HG03280 (cell line): ENCODE data around the gene SULT1A2.
A peak's percentile ranks its signal among the peaks of the same experiment; 100 is the strongest.
"Not testable (repeated sequence)": the region's sequence is repeated elsewhere in the genome, so short reads cannot be mapped to it uniquely, and the experiment has no call there.

Experiments used
- ATAC-seq: cut with Tn5 transposase; IDR thresholded peaks from one replicate; pipeline ENCODE4 v1.9.1; 2021; ENCODE audit warnings: mild to moderate bottlenecking, moderate library complexity; ENCODE audit not compliant: unreplicated experiment

Gene SULT1A2

DNA sequence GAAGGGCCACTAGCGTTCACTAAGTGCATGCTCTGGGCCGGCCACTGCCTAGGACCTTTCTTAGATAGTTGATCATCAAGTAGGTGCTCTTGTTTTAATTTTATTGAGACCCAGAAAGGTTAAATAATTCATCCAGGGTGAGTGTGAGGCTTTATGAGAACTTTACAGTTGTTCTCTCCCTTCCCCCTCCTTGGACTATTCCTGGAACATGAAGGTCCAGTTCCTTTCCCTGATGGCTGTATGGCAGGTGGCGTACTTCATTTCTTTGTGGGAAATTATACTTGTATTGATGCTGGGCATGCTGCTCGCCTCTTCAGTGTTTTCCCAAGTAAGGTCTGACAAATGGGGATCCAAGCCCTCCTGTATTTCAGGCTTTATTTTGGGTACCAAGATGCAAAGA, 34.7 kb downstream of the SULT1A2 start:
- ATAC-seq = no peak

DNA sequence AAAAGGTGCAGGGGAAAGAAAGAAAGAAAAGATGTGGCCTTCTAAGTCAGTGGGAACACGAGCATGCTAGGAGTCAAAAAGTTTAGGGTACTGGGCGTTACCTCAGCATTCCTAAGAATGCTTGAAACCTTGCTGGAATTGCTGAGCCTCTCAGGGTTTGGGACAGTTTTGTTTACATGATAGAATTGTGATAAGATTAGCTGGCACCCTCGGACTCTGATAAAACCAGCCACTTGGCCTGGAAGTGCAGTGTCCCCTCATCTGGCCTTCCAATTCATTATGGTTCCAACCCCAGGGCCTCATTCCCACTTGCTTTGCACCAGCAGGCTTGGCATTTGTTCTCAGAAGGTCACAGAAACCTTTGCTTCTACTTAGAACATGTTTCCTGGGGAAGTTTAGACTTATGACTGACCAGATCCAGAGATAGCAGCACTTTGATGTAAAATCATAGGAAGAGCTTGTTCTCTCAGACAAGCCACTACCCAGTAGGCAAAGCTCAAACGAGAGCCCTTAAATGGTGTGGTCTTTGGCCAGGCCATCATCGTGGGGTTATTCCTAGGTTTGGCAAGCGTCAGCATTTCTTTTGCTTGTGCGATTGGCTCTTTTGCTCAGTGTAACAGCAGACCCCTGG, 35.2 kb downstream of the SULT1A2 start:
- ATAC-seq = no peak

DNA sequence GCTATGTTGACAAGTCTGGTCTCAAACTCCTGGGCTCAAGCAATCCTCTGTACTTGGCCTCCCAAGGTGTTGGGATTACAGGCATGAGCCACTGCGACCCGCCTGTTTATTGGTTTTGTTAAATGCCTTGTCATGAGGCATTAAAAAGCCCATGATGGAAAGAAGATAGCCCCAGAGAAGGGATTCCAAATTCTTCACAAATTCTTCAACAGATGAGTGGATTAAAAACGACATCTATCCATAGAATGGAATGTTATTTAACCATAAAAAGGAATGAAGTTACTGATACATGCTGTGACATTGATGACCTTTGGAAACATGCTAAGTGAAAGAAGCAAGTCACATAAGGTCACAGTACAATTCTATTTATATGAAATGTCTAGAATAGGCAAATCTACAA, 38.4 kb downstream of the SULT1A2 start:
- ATAC-seq = no peak

DNA sequence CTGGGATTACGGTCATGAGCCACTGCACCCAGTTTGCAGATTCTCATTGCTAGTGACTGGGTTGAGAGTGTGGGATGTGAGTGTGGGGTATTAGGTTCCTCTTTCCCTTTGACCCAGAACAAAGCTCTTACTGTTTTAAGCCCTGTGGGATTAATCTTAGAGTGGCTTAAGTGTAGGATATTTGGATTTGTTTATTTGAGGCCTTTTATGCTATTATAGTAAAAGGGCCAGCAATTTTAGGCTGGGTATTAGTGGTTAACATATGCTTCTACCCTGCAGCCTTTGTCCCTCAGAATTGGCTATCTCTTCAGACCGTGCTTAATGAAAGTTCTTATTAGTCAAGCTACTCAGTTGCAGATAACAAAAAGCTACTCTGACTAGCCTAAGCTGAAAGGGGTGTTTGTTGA, 39.9 kb downstream of the SULT1A2 start:
- ATAC-seq = no peak

DNA sequence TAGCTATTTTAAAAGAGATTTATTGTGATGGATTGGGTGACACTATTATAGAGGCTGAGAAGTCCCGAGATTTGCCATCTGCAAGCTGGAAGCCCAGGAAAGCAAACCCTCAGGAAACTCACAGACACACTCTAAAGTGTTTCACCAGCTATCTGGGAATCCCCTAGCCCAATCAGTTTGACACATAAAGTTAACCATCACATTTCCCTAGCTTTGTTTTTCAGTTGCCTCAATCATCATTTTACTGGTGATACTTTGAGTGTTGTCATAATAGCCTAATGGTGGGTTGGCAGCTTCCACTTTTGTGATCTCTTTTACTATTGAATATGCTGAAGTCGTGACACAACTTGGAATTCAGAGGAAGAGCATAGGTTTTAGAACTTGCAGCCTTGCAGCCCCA, 41.3 kb downstream of the SULT1A2 start:
- ATAC-seq = no peak

DNA sequence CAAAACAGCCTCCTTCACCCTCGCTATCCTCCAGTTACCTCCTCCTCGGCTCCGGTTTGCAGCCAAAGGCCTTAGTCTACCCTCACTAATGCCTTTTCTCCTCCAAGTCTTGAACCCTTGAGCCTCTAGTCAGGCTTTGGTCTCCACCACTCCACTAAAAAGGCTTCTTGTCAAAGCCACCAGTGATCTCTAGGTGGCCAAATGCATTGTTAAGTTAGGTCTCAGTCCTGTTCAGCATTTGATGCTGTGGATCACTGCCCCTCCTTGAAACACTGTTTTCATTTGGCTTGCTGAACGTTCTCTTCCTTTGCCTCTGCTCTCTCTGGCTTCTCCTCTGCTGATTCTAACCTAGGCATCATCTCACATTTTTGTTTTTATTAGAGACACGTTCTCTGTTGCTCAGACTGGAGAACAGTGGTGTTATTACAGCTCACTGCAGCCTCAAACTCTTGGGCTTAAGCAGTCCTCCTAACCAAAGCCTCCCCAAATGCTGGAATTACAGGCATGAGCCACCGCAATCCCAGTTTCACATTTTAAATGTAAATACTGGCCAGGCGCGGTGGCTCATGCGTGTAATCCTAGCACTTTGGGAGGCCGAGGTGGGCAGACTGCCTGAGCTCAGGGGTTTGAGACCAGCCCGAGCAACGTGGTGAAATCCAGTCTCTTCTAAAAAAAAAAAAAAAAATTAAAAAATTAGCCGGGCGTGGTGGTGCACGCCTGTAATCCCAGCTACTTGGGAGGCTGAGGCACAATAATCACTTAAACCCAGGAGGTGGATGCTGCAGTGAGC, 42.0 kb downstream of the SULT1A2 start:
- no peak for ATAC-seq

DNA sequence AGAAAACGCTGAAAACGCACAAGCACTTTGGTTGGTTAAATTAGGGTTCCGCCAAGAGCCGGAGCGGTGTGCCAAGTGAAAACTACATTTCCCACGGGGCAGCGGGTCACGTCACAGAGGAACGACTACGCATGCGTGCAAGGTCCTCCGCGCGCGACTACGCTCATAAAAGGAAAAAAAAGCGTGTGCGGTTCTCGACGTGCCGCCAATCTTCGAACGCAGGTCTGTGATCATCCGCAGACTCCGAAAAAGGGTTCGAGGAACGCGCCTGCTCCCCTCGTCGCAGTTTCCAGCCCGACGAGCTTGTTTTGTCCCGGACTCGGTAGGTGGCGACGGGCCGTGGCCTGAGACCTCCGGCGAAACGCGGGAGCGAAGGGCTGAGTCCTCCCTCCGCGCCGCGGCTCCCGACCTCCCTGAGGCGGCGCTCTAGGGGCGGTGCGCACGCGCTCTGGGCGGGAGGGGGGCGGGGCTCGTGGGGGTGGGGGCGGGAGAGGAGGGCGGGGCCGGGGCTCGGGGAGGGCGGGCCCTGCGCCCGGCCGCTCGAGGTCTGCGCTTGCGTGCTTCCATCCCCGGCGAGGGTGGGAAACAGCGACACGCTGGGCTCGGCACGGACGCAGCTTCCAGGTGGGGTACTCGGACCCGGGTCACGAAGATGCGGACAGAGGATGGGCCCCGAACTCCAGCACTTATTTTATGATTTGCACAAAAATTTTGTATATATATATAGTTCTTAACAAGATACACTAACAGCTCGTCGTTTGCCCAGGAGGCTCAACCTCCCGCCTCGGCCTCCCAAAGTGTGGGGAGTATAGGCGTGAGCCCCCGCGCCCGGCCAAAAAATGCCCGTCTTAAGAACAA, 42.8 kb downstream of the SULT1A2 start, which contains the start of gene SGF29:
Gene SGF29 (plus strand): TSS at position 145 of the 858 bp plus-strand sequence. CDS start 27,150 bp downstream, outside the sequence.
- peak; percentile 88 for ATAC-seq

DNA sequence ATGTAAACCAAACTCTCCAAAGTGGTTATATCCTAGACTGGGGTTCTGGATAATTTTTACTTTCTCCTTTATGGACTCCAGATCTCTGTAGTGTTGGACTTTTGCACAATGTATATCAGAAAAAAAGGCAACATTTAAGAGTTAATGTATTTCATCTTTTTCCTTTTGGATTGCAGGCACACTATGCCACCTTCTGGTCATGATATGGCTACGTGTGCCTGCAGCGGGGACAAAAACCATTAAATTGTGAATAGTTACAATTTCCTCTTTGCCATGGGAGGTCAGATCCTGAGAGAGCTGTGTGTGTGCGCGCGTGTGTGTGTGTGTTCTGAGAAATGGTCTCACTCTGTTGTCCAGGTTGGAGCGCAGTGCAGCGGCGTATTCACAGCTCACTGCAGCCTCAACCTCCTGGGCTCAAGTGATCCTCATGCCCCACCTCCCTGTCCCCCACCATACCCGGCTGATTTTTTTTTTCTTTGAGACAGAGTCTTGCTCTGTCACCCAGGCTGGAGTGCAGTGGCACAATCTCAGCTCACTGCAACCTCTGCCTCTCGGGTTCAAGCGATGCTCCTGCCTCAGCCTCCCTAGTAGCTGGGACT, 47.5 kb downstream of the SULT1A2 start:
- no peak for ATAC-seq

DNA sequence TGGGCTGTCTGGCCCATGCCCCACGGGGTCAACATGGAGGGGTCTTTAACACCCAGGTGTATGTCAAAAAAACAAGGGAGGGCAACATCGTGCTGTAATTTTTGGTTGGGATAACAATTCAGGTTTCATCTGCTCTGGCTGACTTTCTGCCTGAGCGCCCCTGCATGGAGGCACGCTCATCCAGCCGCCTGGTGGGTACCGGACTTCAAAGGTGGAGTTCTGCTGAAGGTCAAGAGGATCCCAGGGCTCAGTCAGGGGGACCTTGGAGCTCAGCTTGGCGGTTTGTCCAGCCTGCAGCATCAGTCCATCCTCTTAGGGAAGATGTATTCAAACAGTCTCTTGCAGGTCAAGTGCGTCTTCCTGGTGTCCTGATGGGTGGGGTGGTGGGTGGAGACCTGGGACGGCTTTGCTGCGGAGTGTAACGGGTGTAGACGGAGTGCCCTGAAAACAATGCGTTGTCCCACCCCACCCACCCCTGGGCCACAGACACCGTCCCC, 48.5 kb downstream of the SULT1A2 start:
- ATAC-seq = no peak

DNA sequence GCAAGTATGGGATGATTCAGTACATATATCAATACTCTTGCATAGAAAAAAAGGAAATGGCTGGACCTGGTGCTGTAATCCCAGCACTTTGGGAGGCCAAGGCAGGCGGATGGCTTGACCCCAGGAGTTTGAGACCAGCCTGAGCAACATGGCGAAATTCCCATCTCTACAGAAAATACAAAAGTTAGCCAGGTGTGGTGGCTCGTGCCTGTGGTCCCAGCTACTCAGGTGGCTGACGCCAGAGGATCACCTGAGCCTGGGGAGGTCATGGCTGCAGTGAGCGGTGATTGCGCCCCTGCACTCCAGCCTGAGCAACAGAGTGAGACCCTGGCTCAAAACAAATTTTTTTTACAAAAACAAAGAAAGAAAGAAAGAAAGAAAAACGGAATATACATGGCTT, 50.2 kb downstream of the SULT1A2 start:
- ATAC-seq = no peak

DNA sequence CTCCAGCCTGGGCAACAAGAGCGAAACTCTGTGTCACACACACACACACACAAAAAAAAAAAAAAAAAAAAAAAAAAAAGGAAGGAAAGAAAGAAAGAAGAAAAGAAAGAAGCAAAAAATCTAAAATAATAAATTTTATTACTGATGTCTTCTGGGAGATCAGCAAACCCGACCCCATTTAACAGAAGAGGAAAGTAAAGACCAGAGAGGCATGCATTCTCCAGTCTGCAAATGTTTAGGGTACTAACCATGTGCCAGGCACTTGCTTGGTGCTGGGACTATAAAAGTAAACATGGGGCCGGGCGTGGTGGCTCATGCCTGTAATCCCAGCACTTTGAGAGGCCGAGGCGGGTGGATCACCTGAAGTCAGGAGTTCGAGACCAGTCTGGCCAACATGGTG, 50.9 kb downstream of the SULT1A2 start:
- not testable (repeated sequence) for ATAC-seq

DNA sequence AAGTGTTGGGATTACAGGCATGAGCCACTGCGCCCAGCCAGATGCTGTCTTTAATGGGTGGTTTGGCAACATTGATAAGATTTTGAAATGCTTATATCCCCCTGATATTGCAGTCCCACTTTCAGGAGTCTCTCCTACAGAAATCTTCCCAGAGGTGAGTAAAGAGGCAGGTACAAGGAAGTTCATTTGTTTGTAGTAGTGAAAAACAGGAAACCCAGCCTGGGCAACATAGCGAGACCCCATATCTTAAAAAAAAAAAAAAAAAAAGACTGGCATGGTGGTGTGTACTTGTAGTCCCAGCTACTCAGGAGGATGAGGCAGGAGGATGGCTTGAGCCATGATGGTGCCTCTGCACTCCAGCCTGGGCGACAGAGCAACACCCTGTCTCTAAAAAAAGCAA, 51.9 kb downstream of the SULT1A2 start:
- ATAC-seq = no peak

DNA sequence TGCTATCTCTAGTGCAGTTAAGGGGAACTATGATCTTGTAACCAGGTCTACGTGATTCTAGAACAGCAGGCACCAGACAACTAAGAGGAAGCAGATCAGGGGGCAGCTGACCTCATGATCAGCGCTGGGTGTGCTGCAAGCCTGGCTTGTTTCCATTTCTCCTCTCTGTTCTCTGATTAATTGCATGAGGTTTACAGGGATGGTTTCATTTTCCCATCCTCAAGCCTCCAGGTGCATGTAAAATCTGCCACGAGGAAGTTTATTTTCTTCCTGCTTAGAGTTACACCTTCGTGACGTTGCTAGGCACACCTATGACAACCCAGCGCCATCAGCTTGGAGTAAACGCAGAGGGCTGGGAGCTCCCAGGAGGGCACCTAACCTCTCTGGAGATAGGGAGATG, 53.8 kb downstream of the SULT1A2 start:
- no peak for ATAC-seq

DNA sequence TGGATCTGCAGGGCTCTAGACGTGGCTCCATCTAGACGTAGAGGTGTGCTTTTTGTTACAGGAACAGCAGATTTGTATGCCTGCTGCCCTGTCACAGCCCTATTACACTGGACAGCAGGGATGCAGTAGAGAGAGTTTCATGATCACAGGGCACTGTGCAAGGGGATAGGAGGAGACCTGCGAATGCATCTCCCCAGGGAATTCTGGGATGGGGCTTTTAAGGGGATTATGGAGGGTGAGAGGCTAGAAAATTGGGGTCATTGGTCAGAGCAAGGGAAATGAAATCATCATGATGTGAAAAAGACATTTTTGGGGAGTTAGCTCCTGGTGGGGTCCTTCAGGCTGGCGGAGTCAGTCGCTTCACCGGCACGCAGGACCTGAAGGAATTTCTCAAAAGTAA, 54.2 kb downstream of the SULT1A2 start:
- ATAC-seq = no peak
